Stimulated activated CD8-positive, alpha-beta memory T cell treated with anti-CD3 and anti-CD28 coated beads, Interleukin-12 subunit alpha, Interleukin-12 subunit beta, amount 100 ng/mL, for 1 hour (primary cell): ENCODE measurements around the gene ZBTB12.

Experiments
- DNase-seq: peaks from one replicate; pipeline ENCODE4 v3.0.0-alpha.2; 2020; ENCODE audit warnings: low read depth

Gene ZBTB12

DNA sequence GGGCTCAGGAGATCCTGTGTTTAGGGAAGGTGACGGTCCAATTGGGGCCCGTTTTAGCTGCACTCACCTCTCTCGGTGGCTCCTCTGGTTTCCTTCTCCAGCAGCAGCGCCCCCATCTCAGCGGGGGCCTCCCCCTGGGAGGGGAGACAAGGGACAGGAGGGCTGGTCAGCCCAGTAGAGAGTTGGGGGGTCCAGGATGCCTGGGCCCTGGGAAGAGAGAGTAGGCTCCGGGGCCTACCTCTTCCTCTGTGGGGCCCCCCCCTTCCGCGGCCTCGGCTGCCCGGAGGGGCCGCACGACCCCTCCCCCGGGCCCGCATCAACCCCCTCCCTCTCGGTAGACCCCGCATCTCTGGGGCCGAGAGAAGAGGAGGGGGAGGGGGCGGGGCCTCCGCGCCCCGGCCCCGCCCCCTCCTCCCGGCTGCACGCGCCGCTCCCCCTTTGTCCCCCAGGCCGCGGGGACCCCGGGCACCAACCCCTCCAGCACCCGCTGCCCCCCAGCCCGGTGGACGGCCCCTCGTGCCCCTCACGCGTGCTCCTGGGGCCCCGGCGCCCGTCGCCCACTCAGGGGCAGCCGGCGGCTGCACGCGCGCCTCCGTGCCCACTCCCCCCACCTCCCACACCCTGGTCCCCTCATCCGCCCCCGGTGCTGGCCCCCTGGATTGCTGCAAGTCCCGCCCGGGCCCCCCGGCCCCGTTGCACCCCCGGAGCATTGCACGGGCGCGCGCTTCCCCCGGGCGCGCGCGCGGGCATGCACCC is 4.9 kb downstream of the ZBTB12 start:
- DNase-seq: no peak

GRCh38 chr6:31896493-31896855 is 5.4 kb downstream of the ZBTB12 start:
- DNase-seq: no peak

DNA sequence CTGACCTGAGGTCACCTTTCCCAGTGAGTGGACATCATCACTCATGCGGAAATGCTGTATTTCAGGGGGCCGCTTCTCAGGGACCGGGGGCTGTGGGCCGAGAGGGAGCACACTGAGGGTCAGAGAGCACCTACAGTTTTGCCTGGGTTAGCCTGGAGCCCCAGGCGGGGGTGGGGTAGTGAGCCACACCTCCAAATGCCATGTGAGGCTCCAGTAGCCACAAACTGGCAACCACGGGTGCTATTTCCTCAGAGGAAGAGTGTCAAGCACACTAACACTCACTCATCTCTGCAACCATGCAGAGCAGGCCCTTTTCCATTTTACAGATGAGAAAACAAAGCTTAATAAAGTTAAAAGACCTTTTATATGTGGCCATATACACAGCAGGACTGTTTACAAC is 9.1 kb downstream of the ZBTB12 start:
- DNase-seq: no peak

- no peak for DNase-seq
These were observed 12.4 kb downstream of the ZBTB12 start for GRCh38 chr6:31889331-31889972.

GRCh38 chr6:31888276-31889258 is 13.3 kb downstream of the ZBTB12 start:
- DNase-seq: no peak

GRCh38 chr6:31887173-31888007 is 14.5 kb downstream of the ZBTB12 start:
- DNase-seq: no peak

GRCh38 chr6:31886541-31886991 is 15.3 kb downstream of the ZBTB12 start:
- DNase-seq: no peak

DNA sequence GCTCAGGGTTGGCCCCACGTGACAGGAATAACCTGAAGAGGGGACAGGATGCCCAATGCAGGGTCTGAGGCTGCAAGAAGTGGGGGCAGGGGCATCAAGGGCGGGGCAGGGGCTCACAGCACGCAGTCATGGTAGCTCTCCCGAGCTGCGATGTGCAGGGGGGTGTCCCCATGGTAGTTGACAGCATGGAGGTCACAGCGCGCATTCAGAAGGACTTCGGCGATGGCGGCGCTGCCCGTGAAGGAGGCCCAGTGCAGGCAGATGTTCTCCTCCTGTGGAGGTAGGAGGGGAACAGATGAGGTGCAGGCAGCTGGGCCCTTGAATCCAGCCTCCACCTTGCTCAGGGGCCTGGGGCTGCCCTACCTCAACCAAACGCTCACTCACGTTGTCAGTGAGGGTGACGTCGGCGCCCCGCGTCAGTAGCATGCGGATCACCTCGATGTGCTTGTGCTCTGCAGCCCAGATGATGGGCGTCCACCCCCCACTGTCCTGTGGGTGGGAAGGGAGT is 17.3 kb downstream of the ZBTB12 start:
- DNase-seq: no peak

GRCh38 chr6:31883676-31884075 is 18.2 kb downstream of the ZBTB12 start:
- DNase-seq: no peak

DNA sequence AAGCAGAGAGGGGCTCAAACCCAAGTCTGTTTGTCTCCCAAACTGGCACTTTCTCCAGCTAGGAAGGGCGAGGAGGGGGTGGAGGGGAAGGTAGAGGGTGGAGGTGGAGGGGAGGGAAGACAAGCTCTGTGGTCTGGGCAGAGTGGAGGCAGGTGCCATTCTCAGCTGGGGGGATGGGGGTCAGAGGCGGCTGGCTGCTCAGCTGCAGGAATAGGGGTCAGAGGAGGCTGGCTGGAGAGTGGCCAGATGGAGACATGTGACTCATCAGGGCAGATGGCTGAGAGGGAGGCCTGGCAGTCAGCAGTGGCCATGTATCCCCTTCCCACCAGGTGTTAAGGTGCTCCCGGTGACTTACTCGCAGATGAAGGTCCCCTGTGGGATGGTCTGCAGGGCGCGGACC is 19.5 kb downstream of the ZBTB12 start:
- no peak for DNase-seq

DNA sequence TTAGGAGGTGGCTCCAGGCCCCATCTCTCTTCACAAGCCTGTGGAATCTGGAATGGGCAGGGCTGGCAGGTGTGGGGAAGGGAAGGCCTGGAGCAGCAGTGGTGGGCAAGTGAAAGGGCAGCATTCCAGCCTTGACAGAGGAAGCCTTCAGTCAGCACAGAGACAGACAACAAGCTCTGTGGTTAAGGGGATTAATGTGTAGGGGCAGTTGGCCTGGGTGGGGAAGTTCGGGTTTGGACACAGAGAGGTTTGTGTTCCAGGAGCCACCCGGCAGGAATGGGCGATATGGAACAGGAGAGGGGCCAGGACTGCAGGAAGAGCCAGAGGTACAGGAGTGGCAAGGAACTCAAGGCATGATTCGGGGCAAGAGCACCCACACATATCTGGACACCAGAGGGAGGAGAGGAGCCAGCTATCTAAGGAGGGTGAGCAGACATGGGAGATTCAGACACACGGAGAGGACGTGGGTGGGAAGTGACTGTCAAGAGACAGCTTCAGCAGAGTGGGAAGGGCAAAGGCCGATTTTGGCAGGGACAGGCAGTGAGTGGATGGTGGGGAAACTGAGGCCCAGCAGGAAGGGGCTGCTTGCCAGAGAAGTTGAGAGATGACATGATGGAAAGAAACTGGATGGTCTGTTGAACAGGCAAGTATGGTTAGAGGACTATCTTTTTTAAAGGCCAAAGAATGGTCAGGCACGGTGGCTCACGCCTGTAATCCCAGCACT is 20.6 kb downstream of the ZBTB12 start:
- DNase-seq: no peak

- no peak for DNase-seq
These were observed 21.3 kb downstream of the ZBTB12 start for GRCh38 chr6:31880616-31881015.

GRCh38 chr6:31879901-31880300 is 22.0 kb downstream of the ZBTB12 start:
- no peak for DNase-seq

DNA sequence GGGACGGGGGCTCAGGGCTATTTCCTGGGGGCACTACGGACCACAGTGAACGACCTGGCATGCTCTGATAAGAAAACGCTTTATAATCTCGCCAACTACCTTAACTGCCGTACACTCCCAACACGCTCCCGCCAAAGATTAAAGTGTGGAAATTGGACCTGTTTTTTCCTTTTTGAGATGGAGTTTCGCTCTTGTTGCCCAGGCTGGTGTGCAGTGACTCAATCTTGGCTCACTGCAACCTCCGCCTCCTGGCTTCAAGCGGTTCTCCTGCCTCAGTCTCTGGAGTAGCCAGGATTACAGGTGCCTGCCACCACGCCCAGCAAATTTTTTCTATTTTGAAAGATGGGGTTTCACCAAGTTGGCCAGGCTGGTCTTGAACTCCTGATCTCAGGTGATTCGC is 22.7 kb downstream of the ZBTB12 start:
- no peak for DNase-seq

GRCh38 chr6:31878726-31879125 is 23.2 kb downstream of the ZBTB12 start, which contains the start of gene SLC44A4:
Gene SLC44A4 (minus strand): TSS chr6:31878997. CDS start chr6:31878980, 17 bp downstream.
- no peak for DNase-seq

- DNase-seq: no peak
These were observed 23.7 kb downstream of the ZBTB12 start for GRCh38 chr6:31878222-31878621.

- DNase-seq: no peak
These were observed 24.2 kb downstream of the ZBTB12 start for GRCh38 chr6:31877651-31878161.

DNA sequence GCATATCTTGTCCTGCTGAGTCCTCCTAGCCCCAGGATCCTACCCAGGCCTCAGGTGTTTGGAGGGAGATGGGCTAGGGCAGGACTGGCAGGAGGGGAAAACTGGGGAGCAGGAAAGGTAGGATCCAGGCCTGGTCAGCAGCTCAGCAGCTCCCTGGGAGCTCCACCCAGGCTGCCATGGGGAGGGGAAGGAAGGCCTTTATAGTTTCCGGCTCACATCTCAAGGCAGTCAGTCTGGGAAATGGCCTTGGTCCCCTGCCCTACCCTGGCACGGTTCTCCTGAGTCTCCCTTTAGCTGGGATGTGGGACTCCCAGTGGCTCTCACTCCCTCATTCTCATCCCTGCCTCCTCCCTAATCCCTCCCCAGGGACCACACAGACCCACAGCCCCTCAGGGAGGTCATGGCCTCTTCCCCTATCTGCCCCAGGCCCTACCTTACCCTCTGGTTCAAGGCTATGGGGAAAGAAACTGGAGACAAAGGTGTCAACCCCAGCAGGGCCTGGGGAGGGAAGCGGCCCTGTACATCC is 24.7 kb downstream of the ZBTB12 start:
- no peak for DNase-seq

DNA sequence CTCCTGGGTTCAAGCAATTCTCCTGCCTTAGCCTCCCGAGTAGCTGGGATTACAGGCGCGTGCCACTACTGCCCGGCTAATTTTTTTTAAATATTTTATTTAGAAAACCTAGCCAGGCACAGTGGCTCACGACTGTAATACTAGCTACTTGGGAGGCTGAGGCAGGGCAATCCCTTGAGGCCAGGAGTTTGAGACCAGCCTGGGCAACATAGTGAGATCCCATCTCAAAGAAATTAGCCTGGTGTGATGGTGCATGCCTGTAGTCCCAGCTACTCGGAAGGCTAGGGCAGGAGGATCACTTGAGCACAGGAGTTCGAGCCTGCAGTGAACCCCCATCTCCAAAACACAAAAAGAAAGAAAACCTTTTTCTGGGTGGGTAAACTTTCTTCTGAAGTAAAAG is 25.5 kb downstream of the ZBTB12 start:
- no peak for DNase-seq

- no peak for DNase-seq
These were observed 26.0 kb downstream of the ZBTB12 start for GRCh38 chr6:31875877-31876276.
